Activated CD4-positive, CD25-positive, alpha-beta regulatory T cell treated with anti-CD3 and anti-CD28 coated beads, Interleukin-2, amount 50 U/mL, for 16 hours (primary cell): Measurements from ENCODE around the gene NHLRC1.
"Not testable (repeated sequence)": the region's sequence is repeated elsewhere in the genome, so short reads cannot be mapped to it uniquely, and the experiment has no call there.

ENCODE experiments used
- DNase-seq: peaks from one replicate; pipeline ENCODE4 v3.0.0-alpha.2; 2020; ENCODE audit warnings: low read depth, low spot score

Gene NHLRC1

DNA sequence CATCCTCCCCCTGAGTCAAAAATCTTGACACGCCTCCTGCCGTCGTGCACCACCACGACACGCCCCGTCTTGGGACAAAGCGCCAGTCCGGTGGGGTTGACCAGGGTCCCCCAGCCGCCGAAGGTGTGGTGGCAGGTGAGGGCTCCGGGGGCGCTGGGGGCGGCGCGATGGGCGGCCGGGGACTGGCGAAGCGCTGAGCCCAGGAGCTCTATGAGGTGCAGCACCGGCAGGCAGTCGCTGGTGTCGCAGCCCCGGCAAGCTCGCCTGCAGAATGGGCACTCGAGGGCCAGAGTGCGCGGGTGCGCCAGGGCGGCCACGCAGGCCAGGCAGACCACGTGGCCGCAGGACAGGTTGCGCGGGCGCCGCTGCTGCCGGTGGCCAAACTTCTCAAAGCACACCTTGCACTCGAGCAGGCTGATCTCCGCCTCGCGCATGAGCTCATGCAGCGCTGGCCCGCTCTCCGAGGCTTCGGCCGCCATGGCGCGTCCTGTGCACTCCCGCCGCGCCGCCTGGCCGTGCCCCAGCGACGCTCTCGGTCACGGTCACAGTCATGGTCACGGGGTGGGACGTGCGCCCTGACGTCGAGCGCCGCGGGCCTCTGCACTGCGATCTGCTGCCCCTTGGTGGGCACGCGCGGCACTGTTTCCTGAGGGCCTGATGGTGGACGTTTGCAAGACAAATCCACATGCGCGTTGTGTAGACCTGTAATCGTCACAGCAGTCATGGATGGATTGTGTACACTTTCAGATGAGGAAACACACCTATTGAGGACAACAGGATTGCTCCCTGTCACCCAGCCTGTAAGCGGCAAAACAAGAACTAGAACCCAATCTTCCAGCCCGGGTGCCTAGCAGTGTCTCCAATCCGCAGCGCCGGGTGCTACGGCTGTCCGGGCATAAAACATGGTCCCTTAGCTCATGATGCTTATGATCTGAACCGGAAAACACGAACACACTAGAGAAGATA is at the start of gene NHLRC1:
Gene NHLRC1, minus strand, starts transcription at position 550 of the 966 bp plus-strand sequence. Its CDS starts 71 bp downstream, at position 479.
- peak; percentile 42 for DNase-seq

DNA sequence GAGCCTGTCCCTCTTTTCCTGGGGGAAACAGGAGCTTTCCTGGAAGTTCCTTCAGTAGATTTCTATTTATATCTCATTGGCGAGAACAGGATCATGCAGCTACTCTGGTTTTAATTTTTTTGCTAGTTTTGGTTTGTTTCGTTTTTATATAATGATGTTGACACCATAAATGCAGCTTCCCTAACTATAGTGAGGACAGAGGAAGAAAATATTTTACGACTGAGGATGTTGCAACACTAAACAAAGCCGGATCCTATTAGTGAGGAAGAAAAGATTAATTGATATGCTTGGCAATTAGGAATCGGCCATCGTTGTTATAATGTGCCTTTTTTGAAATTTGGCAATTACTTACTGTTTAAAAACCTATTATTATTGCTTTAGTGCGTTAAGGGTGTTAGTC is 49.4 kb upstream of the NHLRC1 start:
- DNase-seq, result no peak

DNA sequence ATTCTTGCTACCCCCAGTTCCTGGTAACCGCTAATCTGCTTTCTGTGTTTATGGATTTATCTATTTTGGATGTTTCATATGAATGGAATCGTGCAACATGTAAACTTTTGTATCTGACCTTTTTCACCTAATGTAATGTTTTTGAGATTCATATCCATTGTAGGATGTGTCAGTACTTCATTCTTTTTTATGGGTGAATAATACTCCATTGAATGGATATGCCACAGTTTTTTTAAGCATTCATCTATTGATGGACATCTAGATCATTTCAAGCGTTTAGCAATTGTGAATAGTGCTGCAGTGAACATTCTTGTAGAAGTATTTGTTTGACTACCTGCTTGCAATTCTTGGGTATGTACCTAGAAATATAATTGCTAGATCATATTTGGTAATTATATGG is 45.8 kb upstream of the NHLRC1 start:
- no peak for DNase-seq

DNA sequence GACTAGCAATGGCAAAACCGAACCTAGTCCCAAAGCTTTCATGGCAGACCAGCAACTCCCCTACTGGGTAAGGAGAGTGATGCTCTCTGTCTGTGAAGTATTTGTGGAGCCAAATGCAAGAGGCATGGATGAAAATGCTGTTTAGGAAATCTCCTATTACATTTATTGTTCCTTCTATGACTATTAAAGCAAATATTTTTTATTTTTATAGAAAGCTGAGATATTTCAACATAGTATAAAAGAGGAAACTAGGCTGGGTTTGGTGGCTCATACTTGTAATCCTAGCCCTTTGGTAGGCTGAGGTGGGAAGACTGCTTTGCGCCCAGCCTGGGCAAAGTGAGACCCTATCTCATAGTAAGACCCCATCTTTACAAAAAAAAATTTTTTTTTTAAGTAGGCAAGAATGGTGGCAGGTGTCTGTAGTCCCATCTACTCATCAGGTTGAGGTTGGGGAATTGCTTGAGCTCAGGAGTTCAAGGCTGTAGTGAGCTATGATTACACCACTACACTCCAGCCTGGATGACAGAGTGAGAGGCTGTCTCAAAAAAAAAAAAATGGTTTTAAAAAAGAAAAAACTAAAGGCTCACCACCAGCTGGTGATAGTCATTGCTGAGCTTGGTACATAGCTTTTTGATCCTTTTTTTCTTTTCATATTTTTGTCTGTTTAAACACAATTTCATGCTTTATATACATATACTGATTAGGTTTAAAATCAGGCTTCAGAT is 44.0 kb upstream of the NHLRC1 start:
- DNase-seq, result no peak

DNA sequence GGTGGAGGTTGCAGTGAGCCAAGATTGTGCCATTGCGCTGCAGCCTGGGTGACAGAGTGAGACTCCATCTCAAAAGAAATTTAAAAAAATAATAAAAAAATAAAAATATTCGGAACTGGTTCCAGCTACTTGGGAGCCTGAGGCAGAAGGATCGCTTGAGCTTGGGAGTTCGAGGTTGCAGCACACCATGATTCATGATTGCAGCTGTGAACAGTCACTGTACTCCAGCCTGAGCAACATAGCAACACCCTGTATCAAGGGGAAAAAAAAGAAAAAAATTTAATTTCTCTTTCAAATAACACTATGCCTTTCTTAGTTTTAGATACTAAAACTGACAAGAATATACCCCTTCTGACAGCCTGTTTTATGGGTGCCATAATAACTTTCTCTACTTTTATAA is 43.3 kb upstream of the NHLRC1 start:
- DNase-seq, result no peak

DNA sequence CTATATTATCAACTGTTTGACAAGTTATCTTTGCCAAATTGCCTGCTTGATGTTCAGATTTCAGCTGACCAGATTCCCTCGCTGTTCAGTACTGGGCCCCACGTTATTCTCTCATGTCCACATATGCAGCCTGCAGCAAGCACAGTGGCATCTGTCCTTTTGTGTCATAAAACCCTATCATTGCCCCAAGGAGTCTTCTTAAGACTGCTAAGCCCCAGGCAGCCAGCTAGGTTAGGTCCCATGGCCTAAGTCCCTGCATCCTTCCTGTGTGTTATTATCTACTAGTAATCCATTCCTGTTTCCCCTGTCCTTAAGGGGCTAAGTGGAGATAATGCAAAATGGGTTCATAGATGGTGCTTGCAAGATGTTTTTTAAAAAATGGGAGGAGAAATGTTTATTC is 39.9 kb upstream of the NHLRC1 start:
- no peak for DNase-seq

DNA sequence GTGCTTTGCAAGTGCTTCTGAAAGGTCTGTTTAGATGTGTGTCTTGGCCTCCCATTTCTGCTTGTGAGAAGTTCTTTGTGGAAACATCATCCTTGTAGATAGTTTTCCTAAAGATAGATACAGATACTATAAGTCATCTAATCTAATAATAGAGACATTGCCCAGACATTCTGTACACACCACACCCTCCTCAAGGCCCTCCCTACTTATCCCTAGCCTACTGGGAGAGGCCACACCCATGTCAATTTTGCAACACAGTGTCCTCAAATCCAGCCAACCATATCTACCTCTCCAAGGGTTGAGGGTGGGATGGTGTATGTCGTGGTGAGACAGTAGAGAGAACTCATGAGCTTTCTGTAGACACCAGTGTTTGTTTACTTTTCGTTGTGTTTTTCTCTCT is 39.0 kb upstream of the NHLRC1 start:
- DNase-seq, result no peak

DNA sequence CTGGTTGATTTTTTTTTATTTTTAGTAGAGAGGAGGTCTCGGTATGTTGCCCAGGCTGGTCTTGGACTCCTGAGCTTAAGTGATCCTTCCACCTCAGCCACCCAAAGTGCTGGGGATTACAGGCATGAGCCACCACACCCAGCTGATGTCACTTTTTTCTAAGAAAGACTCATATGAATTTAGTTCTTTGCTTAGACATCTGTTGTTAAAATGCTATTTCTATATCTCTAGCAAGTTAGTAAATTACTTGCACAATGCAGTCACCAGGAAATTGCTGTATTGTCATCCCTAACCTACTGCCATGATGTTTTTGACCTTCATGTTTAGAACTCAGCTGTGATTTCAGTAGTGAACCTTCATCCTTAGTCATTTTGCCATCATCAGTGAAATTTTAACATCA is 38.4 kb upstream of the NHLRC1 start:
- DNase-seq, result no peak

DNA sequence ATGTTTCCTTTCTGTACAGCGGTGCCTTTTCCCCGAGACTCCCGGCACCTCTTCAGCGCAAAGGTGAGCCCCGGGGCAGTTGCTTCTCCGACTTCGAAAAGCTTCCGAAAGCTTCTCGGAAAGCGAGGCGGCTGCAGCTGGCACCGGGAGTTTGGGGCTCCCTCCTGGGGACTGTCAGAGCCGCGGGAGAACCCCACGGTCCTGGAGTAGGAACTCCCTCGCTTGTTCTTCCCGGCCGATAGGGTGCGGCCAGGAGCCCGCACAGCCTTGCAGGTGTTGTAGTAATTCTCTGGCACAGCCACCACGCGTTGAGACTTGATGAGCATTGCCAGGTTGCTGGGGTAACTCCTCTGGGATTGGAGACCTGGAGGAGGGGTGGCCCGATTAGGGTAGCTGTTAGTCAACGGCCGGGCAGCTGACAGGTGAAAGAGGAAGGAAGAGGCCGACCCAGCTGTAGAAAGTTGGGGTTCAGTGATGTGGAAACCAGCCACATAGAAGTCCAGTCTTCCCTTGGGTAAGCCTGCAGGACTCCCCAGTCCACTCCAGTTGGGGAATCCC is 33.5 kb upstream of the NHLRC1 start:
- peak; percentile 15 for DNase-seq

DNA sequence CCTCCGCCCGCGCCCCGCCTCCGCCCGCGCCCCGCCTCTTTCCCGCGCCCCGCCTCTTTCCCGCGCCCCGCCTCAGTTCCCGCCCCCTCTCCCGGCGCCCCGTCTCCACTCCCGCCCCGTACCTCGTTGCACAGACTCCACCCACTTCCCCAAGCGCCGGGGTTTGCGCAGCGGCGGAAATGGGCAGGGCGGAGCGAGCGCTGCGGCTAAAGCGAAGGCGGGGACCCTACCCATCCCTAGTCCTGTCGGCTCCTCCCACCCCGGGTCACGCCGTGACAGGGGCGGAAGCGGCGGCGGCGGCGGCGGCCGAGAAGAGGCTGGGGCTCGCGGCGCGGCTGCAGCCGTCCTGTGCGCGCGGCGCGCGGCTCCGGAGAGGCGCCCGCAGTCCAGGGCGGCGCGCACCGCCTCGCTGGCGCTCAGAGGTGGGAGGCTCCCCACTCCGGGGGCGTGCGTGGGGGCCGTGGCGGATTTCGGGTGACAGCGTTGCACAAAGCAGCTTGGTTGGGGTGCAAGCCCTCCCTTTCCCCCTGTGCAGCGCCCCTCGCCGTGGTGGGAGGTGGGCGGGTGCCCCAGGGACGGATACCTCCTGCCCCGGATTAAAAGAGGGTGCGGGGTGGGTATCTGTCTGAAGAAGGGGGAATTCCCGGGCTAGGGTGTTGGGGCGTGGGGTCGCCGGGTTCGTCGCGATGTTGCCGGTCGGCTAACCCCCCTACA is 32.8 kb upstream of the NHLRC1 start, which contains the start of gene KDM1B:
Gene KDM1B, plus strand, starts transcription at position 273 of the 714 bp plus-strand sequence. CDS start 4,474 bp downstream, outside the sequence.
- peak; percentile 98 for DNase-seq

DNA sequence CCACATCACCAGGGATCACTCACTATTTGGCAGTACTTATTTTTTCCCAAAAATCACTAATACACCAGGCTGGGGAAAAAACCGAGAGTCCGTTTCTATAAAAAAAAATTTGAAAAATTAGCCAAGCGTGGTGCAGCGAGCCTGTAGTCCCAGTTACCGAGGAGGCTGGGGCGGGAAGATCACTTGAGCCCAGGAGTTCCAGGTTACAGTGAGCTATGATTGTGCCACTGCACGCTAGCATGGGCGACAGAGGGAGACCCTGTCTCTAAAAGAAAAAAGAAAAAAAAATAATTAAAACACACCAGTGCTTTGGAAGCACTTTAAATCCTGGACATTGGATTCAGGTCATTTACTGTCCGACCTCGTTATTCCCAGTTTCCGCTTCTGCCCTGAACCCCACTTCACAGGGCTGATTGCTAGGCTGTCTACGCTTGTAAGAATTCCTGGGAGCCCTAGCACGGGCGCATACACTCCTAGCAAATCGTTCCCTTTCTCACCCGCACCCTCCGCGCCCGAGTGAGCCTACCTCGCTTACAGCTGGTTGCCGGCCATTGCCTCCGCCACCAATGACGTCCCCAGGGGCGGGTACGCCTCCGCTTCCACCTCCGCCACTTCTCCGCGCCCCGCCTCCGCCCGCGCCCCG is 32.2 kb upstream of the NHLRC1 start, which contains the start of gene TPMT:
Gene TPMT, minus strand, starts transcription at position 571 of the 643 bp plus-strand sequence. CDS start 5,950 bp downstream, outside the sequence.
- no peak for DNase-seq

DNA sequence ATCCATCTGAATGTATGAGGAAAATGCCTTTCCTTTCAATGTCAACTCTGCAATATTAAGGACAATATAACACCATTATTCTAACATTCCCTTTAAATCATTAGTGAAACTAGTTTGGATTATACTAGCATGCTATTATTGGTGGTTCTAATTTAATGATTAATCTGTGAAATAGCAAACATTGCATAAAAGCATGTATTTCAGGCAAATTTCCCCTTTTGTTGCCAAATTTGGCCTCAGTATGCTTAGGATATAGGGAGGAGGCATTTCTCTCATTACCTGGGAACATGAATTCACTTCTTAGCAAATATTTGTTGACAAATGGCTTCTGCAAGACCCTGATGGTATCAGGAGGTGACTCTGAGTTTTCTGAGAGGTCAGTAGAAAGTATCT is 30.8 kb upstream of the NHLRC1 start:
- DNase-seq, result no peak

DNA sequence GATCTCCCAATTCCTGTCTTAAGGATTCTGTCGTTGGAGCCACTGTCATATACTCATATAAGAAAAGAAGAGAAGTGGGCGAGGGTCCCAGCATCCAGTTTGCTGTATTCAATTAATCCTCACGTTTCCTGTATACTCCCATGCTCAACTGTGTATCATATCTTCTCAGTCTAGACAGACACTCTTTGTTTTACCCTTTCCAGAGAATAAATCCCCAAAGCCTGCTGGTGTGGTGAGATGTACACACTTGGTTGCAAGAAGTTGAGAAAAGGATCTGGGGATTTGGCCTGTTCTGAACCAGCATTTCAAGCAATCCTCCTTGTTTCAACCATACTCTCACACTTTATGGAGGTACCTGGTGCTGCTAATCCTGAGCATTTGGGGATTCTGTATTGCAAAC is 29.3 kb upstream of the NHLRC1 start:
- DNase-seq, result no peak

DNA sequence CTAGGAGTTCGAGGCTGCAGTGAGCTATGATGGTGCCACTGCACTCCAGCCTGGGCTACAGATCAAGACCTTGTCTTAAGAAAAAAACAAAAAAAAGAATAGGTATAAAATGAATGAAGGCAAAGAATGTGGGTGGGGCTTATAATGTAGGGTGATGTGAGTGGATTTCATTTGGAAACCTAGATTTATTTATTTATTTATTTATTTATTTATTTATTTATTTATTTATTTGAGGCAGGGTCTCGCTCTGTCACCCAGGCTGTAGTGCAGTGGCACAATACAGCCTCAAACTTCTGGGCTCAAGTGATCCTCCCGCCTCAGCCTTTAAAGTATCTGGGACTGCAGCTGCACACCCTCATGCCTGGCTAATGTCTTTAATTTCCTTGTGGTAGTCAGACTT is 28.9 kb upstream of the NHLRC1 start:
- DNase-seq, result not testable (repeated sequence)

DNA sequence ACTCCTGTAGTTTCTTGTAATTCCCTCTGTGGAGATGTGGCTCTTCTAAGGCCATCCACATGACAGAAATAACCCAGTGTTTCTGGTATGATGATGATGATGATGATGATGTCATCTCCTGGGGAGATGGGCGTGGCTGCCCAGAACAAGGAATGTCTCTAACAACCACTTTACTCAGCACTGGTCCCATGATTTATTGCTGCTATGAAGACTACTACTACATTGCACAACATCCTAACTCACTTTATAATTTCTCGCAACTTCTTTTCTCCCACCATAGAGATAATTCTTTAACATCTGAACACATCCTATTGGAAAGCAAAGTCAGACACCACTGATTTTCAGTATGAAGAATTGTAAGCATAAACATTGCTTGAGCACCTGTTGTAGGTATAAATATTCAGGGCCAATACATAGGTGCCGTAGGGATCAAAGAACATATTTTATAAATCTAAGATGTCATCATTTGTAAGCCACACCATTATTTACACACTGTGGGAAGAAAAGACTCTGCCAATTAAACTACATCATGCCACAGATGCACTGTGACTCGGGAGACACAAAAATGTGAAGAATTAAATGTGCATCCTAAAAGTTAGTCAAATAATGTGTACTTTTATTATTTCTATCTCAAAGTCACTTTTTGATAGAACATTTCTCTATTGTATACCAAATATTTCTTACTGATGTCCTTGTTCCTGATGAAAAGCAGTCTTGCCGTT is 26.0 kb upstream of the NHLRC1 start:
- DNase-seq, result no peak

DNA sequence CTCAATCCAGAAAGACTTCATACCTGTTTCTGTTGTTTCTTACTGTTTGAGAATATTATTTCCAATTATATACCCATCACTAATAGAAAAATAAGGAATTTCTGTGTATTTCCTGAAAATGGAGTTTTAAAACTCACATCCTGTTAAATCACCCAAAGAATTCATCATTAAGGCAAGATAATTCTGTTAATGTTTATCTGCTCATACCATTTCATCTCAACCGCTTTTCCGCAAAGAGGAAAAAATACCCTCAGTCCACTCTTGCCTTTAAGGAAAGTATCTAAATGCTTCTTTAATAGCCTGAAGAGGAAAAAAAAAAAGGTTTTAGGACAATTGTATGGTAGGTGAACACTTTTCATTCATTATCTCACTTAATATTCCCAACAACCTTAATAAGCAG is 25.1 kb upstream of the NHLRC1 start:
- DNase-seq, result no peak

DNA sequence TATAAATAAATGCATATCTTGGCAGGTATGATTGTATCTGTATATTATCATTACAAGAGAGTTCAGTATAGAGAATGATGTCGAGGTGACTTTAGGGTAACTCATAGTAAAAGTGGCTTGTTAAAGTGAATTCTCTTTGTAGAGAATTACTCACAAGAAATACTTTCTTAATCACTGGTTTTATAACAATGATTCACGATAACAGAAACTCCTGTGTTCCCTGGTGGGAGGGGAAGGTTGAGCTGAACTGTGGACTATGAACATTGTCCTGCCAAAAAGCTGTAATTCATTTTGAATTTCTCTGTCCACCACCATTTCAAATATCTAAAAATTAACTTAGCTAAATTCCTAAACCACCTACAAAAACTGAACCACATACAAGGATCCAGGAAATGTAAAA is 24.7 kb upstream of the NHLRC1 start:
- no peak for DNase-seq

DNA sequence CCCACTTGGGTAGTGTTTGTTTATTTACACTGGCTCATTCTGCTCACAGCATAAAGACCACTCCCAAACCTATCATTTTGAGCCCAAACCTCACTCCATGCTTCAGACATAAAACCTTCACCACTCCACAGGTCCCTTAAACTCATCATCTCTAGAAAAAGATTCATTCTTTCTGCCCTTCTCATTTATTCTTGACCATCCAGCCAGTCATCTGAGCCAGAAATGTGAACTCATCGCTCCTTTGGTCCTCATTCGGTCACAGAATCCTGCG is 20.0 kb upstream of the NHLRC1 start:
- no peak for DNase-seq

DNA sequence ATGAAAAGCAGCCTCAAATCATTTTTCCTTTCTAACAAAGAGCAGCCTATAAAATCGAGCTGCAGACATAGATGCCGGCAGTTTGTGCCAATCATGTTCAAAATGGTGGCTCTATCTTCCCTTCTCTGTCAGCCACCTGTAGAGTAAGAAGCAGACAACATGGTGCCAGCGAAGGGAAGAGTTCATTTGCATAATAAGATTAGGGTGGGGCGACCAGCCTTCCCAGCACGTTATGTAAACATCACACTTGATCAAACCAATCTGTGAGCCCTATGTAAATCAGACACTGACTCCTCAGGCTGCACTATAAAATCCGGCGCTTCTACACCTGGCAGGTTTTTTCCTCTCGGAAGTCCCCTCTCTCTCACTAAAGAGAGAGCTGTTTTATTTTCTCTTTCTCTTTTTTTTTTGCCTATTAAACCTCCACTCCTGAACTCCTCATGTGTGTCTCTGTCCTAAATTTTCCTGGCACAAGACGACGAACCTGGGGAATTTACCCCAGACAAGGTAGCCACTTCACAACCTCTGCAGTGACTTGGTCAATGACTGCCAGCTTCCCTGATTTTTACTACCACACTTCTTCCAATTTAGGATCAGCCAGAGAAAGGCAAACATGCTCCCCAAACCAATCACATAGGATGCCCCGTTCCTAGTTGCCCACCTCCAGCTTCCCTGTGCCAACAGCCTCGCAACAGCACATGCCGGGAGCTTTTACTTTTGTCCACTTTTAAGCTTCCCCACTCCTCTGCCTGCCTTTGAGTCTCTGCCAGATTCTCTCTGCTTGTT is 19.5 kb upstream of the NHLRC1 start:
- no peak for DNase-seq
